Hematopoietic multipotent progenitor cell treated with erythropoietin and hydrocortisone succinate and interleukin-3 and kit ligand, for 4 days (in vitro differentiated cells): ENCODE measurements around the gene CCDC85A.

Experiments
- DNase-seq: peaks from one replicate; pipeline ENCODE4 v3.0.0-alpha.2; 2015

Gene CCDC85A

DNA sequence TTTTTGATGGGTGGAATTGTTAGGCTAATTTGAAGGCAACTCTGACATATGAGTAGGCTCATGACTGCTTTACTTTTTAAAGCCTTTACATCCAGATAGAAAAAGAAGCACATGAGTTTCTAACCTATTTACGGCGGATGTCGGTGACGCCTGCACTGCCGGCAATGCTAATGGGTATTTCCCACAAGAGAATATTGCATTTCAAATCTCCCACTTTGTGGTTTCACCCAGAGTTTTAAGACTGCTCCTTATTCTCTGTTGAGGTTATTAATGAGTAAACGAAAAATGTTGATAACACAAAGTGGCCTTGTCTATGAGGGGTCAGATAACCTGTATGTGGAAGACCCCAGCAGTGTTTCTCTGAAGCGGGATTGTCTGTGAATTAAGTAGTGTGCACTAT, 14.0 kb downstream of the CCDC85A start:
- DNase-seq, result no peak

GRCh38 chr2:56198936-56199335, 15.1 kb downstream of the CCDC85A start:
- DNase-seq, result no peak

GRCh38 chr2:56199492-56199891, 15.7 kb downstream of the CCDC85A start:
- no peak for DNase-seq

- no peak for DNase-seq
Observed at GRCh38 chr2:56202381-56203121, 18.8 kb downstream of the CCDC85A start.

- DNase-seq, result no peak
Observed at GRCh38 chr2:56204556-56204955, 20.8 kb downstream of the CCDC85A start.

- no peak for DNase-seq
Observed at GRCh38 chr2:56206250-56206649, 22.5 kb downstream of the CCDC85A start.

GRCh38 chr2:56207760-56208159, 24.0 kb downstream of the CCDC85A start:
- no peak for DNase-seq

DNA sequence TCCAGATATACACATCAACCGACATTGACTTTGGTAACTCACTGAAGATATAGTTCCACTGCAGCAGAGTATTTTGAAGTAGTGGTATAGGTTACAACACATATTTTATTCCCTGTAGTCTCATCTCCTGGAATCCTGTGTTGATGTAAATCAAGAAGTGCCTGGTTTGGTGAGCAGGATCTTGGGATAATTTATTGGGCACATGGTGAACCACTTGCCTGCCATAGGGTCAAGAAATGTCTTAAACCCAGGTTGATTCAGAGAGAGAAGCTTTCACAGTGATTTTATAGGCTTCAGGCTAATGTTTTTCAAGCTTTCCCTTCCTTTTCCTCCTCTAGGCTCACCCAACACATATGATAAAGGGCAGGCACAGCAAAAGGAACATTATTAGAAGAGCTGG, 24.6 kb downstream of the CCDC85A start:
- no peak for DNase-seq

DNA sequence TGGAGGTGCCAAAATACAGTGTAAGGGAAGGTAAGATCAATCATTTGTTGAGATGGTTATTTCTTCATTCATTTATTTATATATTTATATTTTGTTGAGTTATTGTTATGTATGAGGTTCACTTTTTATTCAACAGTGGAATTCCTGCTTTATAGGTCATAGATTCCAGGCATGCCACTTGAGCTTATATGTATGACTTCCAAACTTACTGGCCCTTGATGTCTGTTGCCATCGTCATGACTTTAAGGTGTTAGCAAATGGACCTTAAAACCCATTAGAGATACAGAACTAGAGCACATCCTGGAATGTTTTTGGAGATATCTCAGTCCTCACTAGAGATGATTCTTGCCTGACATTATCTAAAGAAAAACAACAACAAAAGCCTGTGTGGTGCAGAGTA, 25.9 kb downstream of the CCDC85A start:
- DNase-seq, result no peak

GRCh38 chr2:56210291-56210690, 26.5 kb downstream of the CCDC85A start:
- DNase-seq, result no peak

- DNase-seq, result no peak
Observed at GRCh38 chr2:56211048-56211447, 27.3 kb downstream of the CCDC85A start.

DNA sequence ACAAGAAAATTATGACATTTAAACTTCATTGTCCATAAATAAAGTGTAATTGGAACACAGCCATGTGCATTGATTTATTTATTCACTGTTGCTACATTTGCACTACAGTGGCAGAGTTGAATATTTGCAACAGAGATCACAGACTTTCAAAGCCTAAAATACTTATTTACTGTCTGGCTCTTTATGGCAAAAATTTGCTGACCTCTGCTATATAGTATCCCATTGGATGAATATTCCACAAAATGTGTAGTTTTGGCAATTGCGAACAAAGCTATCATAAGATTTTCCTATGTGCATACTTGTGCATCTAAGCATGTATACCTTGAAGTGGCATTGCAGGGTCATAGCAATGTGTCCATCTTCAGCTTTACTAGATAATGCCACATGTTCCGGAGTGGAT, 32.1 kb downstream of the CCDC85A start:
- DNase-seq, result no peak

DNA sequence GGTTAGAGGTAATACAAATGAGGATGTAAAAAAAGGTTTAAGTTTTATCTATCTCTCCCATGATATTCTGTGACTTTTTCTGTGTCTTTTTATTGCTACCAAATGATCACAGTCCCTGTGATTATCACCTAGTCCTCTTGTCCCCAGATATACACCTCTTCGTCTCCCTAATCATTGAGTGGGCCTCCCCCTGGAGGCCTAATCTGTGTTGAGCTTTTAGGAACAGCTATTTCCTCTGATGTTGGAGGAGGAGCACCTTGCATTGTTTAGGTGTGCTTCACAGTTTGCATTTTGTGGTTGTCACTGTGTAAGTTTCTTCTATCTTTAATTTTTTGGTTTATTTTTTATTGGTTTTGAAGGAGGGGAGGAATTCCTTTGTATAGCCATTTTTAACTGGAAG, 33.3 kb downstream of the CCDC85A start:
- no peak for DNase-seq

DNA sequence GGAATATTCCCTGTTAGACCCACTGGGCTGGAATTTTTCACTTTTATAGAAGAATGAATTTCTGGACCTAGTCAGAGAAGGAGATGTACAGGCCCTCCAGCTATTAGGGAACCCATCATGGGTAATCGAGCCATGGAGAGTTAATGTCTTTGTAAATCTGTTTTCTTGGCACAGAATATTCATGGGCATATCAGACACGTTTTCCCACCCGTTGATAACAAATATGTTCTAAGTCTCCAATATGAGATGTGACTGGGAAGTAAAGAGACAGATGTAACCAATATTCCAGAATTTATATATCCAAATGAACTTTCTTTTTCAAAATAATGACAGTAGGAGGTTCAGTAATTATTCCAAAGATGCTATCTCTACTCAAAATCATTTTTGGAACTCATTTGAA, 38.7 kb downstream of the CCDC85A start:
- DNase-seq, result no peak

DNA sequence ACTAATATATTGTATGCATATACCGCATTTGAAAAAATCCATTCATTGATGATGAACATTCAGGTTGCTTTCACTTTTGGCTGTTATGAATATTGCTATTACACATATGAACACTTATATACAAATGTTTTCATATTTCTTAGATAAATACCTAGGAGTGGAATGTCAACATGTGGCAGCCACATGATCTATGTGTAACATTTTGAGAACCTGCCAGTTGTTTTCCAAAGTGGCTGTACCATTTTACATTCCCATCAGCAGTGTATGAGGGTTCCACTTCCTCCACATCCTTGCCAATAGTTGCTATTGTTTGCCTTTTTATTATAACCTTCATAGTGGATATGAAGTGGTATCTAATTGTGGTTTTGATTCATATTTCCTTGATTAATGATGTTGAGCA, 40.5 kb downstream of the CCDC85A start:
- DNase-seq, result no peak

DNA sequence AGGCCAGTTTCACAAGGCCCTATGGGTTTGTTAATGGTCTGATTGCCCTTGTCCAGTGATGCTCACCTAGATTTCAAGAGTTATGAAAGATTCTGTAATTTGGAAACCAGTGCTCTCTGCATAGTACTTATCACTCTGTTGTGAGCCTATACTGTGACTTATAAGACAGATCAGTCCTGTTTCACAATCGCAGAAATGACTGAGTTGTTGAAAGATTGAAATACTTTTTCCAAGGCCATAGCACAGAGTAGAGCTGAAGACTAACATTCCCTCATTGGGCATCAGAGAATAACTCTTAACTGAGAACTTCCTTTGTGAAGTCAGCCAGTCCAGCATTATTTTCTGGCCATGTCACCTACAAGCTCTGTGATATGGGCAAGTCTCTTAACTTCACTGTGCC, 44.0 kb downstream of the CCDC85A start:
- DNase-seq, result no peak

- no peak for DNase-seq
Observed at GRCh38 chr2:56229397-56230060, 45.7 kb downstream of the CCDC85A start.

DNA sequence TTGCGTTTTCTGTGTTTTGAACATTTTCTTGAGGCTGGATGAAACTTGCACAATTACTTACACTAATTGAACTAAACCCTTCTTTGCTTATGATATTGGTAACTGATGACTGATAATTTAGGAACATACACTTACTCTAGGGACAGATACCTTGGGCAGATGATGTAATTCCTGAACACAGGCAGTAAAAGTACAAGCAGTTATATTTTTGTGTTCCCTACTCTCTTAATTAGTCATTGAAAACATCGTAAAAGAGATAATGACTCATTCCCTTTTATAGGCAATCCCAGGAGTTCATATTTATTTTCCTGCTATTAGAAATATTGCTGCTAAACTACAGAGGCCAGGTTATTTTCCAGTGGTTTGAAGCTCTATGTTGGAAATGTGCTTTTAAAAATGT, 46.4 kb downstream of the CCDC85A start:
- DNase-seq, result no peak

- DNase-seq, result no peak
Observed at GRCh38 chr2:56231361-56231760, 47.6 kb downstream of the CCDC85A start.

GRCh38 chr2:56232912-56233311, 49.1 kb downstream of the CCDC85A start:
- no peak for DNase-seq

DNA sequence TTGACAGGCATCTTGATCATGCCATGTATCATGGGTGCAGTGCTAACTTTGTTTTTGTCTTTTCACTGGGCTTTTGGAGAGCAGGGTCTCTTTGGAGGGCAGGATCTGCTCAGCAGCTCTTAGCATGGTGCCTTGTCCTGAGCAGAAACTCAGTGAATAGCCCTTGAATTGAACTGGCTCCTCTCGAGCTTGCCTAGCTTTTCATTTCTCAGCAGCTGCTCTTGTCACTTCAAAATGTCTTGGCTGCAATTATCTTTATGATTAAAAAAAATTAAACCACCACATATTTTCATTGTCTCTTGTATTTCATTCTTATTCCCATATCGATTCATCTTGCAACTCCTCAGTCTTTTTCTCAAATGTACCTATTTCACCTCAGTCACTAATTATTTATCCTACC, 50.5 kb downstream of the CCDC85A start:
- no peak for DNase-seq

DNA sequence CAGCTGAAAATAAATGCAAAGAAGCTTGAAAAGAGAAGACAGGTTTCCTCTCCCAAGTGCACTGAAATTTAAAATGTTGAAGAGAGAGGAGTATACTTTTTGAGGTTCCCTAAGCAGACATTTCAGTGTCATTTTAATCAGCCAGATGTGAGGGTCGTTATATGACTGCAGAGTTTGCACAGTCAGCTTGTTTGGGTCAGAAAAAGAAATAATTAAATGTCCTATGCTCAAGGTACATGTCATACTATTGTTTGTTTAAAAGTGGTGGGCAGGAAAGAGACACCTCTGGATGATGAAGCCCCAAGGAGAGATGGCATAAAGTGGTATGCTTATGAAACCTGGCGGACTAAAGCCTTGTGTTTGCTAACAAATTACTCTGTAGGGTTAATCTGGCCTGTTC, 55.2 kb downstream of the CCDC85A start:
- no peak for DNase-seq

GRCh38 chr2:56239437-56239836, 55.6 kb downstream of the CCDC85A start:
- DNase-seq, result no peak

- DNase-seq, result no peak
Observed at GRCh38 chr2:56240210-56240609, 56.4 kb downstream of the CCDC85A start.

GRCh38 chr2:56244506-56244905, 60.7 kb downstream of the CCDC85A start:
- no peak for DNase-seq
